CD14-positive monocyte (primary cell): ENCODE measurements around the gene TEKT2. TPM values are rescaled to one million over a fixed set of nuclear protein-coding genes. Genes with fewer than 3 reads are reported as not detected.

Experiments
- DNase-seq, 3 donors: peaks; one replicate each; pipeline ENCODE4 v3.0.0-alpha.2; 2011 to 2022
- H2AFZ ChIP-seq: 2 replicates; pipeline ENCODE4 v1.6.0; 2012; ENCODE audit warnings: mild to moderate bottlenecking, low read depth, low read length, inconsistent platforms; ENCODE audit not compliant: insufficient read depth, poor library complexity, severe bottlenecking
- H3K27ac ChIP-seq, 2 donors: 1 replicate in 1 of 2; 2 replicates in 1 of 2; pipeline ENCODE4 v1.5.1; 2012 to 2013; ENCODE audit warnings: low read length in 2 of 2, control low read depth in 1 of 2, inconsistent platforms in 1 of 2, low read depth in 1 of 2, mild to moderate bottlenecking in 1 of 2
- H3K27me3 ChIP-seq, 2 donors: one replicate each; pipeline versions ENCODE4 v1.6.0 to v1.6.1; 2011 to 2013; ENCODE audit warnings: low read length in 2 of 2; ENCODE audit not compliant: control insufficient read depth in 2 of 2, insufficient read depth in 2 of 2
- H3K36me3 ChIP-seq, 2 donors: replicated peaks in 1 of 2; 1 replicate in 1 of 2; 2 replicates in 1 of 2; pipeline versions ENCODE4 v1.5.1 to v1.6.1; 2012 to 2013; ENCODE audit warnings: low read length in 2 of 2, control low read depth in 1 of 2, inconsistent platforms in 1 of 2, mild to moderate bottlenecking in 1 of 2; ENCODE audit not compliant: insufficient read depth in 2 of 2, control insufficient read depth in 1 of 2
- H3K4me1 ChIP-seq, 2 donors: 1 replicate in 1 of 2; 2 replicates in 1 of 2; pipeline versions ENCODE4 v1.5.1 to v1.6.1; 2012 to 2013; ENCODE audit warnings: low read length in 2 of 2, control low read depth in 1 of 2, inconsistent platforms in 1 of 2, mild to moderate bottlenecking in 1 of 2, moderate library complexity in 1 of 2; ENCODE audit not compliant: insufficient read depth in 2 of 2, control insufficient read depth in 1 of 2
- H3K4me2 ChIP-seq: replicated peaks from 2 replicates; pipeline ENCODE3; 2012; ENCODE audit warnings: low read length, moderate library complexity, mild to moderate bottlenecking; ENCODE audit not compliant: poor library complexity, severe bottlenecking; ENCODE audit errors: extremely low read depth
- H3K4me3 ChIP-seq, 3 experiments: fragments of 200-600 bp in 1 of 3; sonication (generic) in 1 of 3; replicated peaks in 1 of 3; 1 replicate in 2 of 3; 2 replicates in 1 of 3; pipeline ENCODE4 v1.5.1; 2011 to 2013; ENCODE audit warnings: low read length in 3 of 3, mild to moderate bottlenecking in 3 of 3, control low read depth in 2 of 3, low read depth in 2 of 3, inconsistent platforms in 1 of 3, moderate library complexity in 1 of 3
- H3K79me2 ChIP-seq: 2 replicates; pipeline ENCODE4 v1.6.0; 2012; ENCODE audit warnings: mild to moderate bottlenecking, control low read depth, inconsistent platforms, low read length, moderate library complexity; ENCODE audit not compliant: insufficient read depth
- H3K9ac ChIP-seq: 2 replicates; pipeline ENCODE4 v1.6.0; 2017; ENCODE audit warnings: low read length, mild to moderate bottlenecking; ENCODE audit not compliant: insufficient read depth, poor library complexity, severe bottlenecking
- H3K9me3 ChIP-seq, 2 donors: replicated peaks in 1 of 2; 1 replicate in 1 of 2; 2 replicates in 1 of 2; pipeline versions ENCODE4 v1.5.1 to v1.6.1; 2012 to 2013; ENCODE audit warnings: low read length in 2 of 2, control low read depth in 1 of 2; ENCODE audit not compliant: control insufficient read depth in 1 of 2, insufficient read depth in 1 of 2
- H4K20me1 ChIP-seq: 2 replicates; pipeline ENCODE4 v1.6.0; 2012; ENCODE audit warnings: mild to moderate bottlenecking, low read length, control low read depth, moderate library complexity; ENCODE audit not compliant: insufficient read depth
- H3K27ac Mint-ChIP-seq, 7 donors: one replicate each; pipeline ENCODE4 v1.8.0; 2020; ENCODE audit warnings: mild to moderate bottlenecking in 7 of 7, mixed read lengths in 7 of 7, moderate library complexity in 6 of 7, inconsistent platforms in 2 of 7
- H3K27me3 Mint-ChIP-seq, 3 donors: one replicate each; pipeline ENCODE4 v1.8.0; 2021 to 2022; ENCODE audit warnings: low read depth in 3 of 3, mild to moderate bottlenecking in 3 of 3, mixed read lengths in 3 of 3, moderate library complexity in 3 of 3, inconsistent platforms in 1 of 3
- H3K36me3 Mint-ChIP-seq, 2 donors: one replicate each; pipeline ENCODE4 v1.8.0; 2020; ENCODE audit warnings: mixed read lengths in 2 of 2, inconsistent platforms in 1 of 2, mild to moderate bottlenecking in 1 of 2
- H3K4me1 Mint-ChIP-seq: one replicate; pipeline ENCODE4 v1.8.0; 2020; ENCODE audit warnings: mild to moderate bottlenecking, mixed read lengths
- H3K4me3 Mint-ChIP-seq, 2 donors: one replicate each; pipeline ENCODE4 v1.8.0; 2020; ENCODE audit warnings: mild to moderate bottlenecking in 2 of 2, mixed read lengths in 2 of 2, moderate library complexity in 1 of 2
- H3K9me3 Mint-ChIP-seq, 7 donors: one replicate each; pipeline ENCODE4 v1.8.0; 2020 to 2022; ENCODE audit warnings: mixed read lengths in 7 of 7, mild to moderate bottlenecking in 6 of 7, moderate library complexity in 6 of 7, inconsistent platforms in 2 of 7
- WGBS: methylation state at CpG from one replicate; pipeline ENCODE4 v1.1.5; 2013; ENCODE audit warnings: missing lambda C conversion rate; ENCODE audit not compliant: insufficient coverage; 5-methylcytosine and 5-hydroxymethylcytosine counted together
- intact Hi-C, 2 donors: fragments of 100-400 bp; cut with micrococcal nuclease; formaldehyde crosslinking; loops; one replicate each; pipeline versions ENCODE4 v1.15.0 to v1.15.1; 2023
- polyA plus RNA-seq, 3 donors: library from polyadenylated mRNA; depleted of rRNA in 1 of 3; unstranded in 2 of 3; stranded (reverse) in 1 of 3; fragments of 300-500 nt in 2 of 3; fragments of >200 nt in 1 of 3; fragmentation: Illumina TruSeq in 2 of 3; gene quantifications; 1 replicate in 2 of 3; 2 replicates in 1 of 3; pipeline ENCODE4 v1.2.3, GENCODE V29; 2012 to 2021
- TF ChIP-seq, protein P1 (sequence below): fragments of 200-600 bp; IDR thresholded peaks from one replicate; pipeline ENCODE4 v1.8.0; 2022; ENCODE audit warnings: antibody characterized with exemption, mild to moderate bottlenecking

TEKT2 gene
- polyA plus RNA-seq, 3 donors = 0.23 TPM; not detected in 2

- intact Hi-C loops = no loop called here
- Mint-ChIP-seq H3K27me3 (peaks cover 18 to 28% (median 27%) of the 10 kb centered on the region in 3 donors), H3K9me3 (peaks cover 0 to 3% (median 0%) of the 10 kb centered on the region in 7 donors), H3K27ac (peak overlapping the region in 1 of 7 donors; percentile 74), H3K4me3 (peak overlapping the region; percentile 71 to 86), H3K36me3 (no peaks in the 10 kb centered on the region), H3K4me1 (peaks cover 16% of the 10 kb centered on the region)
- H3K36me3 ChIP-seq = no peaks in the 10 kb centered on the region
- 82% methylated on average over 9 of the region's 19 CpGs for WGBS
- H2AFZ ChIP-seq = peak overlapping the region; percentile 92
- H4K20me1 ChIP-seq = no peaks in the 10 kb centered on the region
- peaks cover 9% of the 10 kb centered on the region for H3K79me2 ChIP-seq
- no peak for DNase-seq
- TF ChIP-seq, protein P1, sequence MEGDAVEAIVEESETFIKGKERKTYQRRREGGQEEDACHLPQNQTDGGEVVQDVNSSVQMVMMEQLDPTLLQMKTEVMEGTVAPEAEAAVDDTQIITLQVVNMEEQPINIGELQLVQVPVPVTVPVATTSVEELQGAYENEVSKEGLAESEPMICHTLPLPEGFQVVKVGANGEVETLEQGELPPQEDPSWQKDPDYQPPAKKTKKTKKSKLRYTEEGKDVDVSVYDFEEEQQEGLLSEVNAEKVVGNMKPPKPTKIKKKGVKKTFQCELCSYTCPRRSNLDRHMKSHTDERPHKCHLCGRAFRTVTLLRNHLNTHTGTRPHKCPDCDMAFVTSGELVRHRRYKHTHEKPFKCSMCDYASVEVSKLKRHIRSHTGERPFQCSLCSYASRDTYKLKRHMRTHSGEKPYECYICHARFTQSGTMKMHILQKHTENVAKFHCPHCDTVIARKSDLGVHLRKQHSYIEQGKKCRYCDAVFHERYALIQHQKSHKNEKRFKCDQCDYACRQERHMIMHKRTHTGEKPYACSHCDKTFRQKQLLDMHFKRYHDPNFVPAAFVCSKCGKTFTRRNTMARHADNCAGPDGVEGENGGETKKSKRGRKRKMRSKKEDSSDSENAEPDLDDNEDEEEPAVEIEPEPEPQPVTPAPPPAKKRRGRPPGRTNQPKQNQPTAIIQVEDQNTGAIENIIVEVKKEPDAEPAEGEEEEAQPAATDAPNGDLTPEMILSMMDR = no peak
- peak overlapping the region; percentile 18 to 73 (median 38) for H3K4me3 ChIP-seq
- H3K27me3 ChIP-seq = peaks cover 0 to 21% of the 10 kb centered on the region in 2 donors
- H3K9me3 ChIP-seq = no peaks in the 10 kb centered on the region
- H3K27ac ChIP-seq = no peak overlapping the region
- peak overlapping the region; percentile 86 for H3K4me2 ChIP-seq
- H3K4me1 ChIP-seq = peaks cover 22 to 23% of the 10 kb centered on the region in 2 donors
- H3K9ac ChIP-seq = peak overlapping the region; percentile 60
These were observed 712 bp downstream of the TEKT2 start for GRCh38 chr1:36084497-36085115.

- no peaks in the 10 kb centered on the region for H3K9me3 ChIP-seq
- H3K27me3 ChIP-seq = peaks cover 0 to 21% of the 10 kb centered on the region in 2 donors
- H3K4me3 ChIP-seq = no peak overlapping the region
- H3K9ac ChIP-seq = no peak overlapping the region
- TF ChIP-seq, protein P1 = no peak
- peaks cover 0 to 3% (median 0%) of the 10 kb centered on the region in 7 donors for H3K9me3 Mint-ChIP-seq
- peak overlapping the region in 1 of 2 donors; percentile 55 for H3K4me3 Mint-ChIP-seq
- no peak for DNase-seq
- no peaks in the 10 kb centered on the region for H3K36me3 ChIP-seq
- peaks cover 27 to 28% of the 10 kb centered on the region in 2 donors for H3K4me1 ChIP-seq
- no peak overlapping the region for H3K27ac Mint-ChIP-seq
- H3K36me3 Mint-ChIP-seq = peaks cover 0 to 1% of the 10 kb centered on the region in 2 donors
- H3K27me3 Mint-ChIP-seq = peaks cover 19 to 28% (median 27%) of the 10 kb centered on the region in 3 donors
- H3K4me2 ChIP-seq = no peak overlapping the region
- peaks cover 15% of the 10 kb centered on the region for H3K79me2 ChIP-seq
- WGBS = no CpG with 5 or more reads among the region's 9 CpGs
- H4K20me1 ChIP-seq = no peaks in the 10 kb centered on the region
- H3K4me1 Mint-ChIP-seq = peaks cover 20% of the 10 kb centered on the region
- intact Hi-C loops = no loop called here
- no peak overlapping the region for H2AFZ ChIP-seq
- H3K27ac ChIP-seq = no peak overlapping the region
These were observed 1.2 kb downstream of the TEKT2 start for GRCh38 chr1:36085126-36085525.
